ENCODE measurements around the gene C17orf113. TPM values are rescaled to one million over a fixed set of nuclear protein-coding genes. Genes with fewer than 3 reads are reported as not detected.

The C17orf113 gene
- total and polyA plus RNA-seq, 2 of the 13 experiments (the other 11 are each of a cell fraction or from before 2014, with no cell fraction given): 0.87 to 1.1 TPM

DNA sequence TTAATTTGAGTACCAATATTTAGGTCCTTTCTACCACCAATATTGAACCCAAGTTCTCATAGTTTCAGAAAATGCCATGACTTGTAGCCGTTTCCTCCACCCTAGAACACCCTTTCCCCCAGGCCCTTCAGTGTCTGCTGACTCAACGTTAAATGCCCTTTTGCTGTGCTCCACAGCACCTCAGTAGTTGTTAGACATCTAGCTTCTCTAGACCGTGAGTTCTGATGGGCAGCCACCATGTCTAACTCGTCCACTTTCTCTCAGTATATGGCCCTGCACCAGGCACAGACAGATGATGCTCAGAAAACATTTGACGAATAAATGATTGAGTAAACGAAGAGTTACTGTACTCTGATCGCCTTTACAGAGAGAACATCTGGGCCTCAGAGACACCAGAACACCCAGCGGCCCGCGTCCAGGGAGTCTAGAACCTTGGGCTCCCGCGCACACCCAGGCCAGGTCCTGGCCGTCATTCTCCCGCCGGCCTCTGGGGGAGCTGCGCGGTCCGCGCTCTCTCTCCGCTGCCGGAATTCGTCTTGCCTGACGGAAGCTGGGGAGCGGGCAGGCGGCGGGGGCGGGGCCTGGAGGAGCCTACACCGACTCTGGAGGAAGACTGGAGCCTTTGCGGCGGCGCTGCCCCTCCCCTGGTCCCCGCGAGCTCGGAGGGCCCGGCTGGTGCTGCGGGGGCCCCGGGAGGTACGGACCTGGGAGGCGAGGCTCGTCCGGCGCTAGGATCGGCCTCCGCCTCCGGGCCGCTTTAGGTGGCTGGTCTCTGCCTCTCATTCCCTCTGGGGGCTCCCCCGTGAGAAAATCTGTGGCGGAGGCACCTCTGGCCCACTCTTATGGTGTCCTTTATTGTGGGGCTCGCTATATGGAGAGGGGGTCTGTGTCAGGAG, 30.6 kb downstream of the C17orf113 start, which contains the start of gene NKIRAS2 (continued):
- TF ChIP-seq, protein P1, sequence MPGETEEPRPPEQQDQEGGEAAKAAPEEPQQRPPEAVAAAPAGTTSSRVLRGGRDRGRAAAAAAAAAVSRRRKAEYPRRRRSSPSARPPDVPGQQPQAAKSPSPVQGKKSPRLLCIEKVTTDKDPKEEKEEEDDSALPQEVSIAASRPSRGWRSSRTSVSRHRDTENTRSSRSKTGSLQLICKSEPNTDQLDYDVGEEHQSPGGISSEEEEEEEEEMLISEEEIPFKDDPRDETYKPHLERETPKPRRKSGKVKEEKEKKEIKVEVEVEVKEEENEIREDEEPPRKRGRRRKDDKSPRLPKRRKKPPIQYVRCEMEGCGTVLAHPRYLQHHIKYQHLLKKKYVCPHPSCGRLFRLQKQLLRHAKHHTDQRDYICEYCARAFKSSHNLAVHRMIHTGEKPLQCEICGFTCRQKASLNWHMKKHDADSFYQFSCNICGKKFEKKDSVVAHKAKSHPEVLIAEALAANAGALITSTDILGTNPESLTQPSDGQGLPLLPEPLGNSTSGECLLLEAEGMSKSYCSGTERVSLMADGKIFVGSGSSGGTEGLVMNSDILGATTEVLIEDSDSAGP (CRISPR knock-in tag; IDR thresholded peaks at IDR 0.05; ENCODE audit: borderline replicate concordance): peak; percentile 91
- TF ChIP-seq, protein P2, sequence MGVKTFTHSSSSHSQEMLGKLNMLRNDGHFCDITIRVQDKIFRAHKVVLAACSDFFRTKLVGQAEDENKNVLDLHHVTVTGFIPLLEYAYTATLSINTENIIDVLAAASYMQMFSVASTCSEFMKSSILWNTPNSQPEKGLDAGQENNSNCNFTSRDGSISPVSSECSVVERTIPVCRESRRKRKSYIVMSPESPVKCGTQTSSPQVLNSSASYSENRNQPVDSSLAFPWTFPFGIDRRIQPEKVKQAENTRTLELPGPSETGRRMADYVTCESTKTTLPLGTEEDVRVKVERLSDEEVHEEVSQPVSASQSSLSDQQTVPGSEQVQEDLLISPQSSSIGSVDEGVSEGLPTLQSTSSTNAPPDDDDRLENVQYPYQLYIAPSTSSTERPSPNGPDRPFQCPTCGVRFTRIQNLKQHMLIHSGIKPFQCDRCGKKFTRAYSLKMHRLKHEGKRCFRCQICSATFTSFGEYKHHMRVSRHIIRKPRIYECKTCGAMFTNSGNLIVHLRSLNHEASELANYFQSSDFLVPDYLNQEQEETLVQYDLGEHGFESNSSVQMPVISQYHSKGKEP (CRISPR knock-in tag; IDR thresholded peaks at IDR 0.05): no peak
- TF ChIP-seq, protein P3, sequence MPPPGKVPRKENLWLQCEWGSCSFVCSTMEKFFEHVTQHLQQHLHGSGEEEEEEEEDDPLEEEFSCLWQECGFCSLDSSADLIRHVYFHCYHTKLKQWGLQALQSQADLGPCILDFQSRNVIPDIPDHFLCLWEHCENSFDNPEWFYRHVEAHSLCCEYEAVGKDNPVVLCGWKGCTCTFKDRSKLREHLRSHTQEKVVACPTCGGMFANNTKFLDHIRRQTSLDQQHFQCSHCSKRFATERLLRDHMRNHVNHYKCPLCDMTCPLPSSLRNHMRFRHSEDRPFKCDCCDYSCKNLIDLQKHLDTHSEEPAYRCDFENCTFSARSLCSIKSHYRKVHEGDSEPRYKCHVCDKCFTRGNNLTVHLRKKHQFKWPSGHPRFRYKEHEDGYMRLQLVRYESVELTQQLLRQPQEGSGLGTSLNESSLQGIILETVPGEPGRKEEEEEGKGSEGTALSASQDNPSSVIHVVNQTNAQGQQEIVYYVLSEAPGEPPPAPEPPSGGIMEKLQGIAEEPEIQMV (CRISPR knock-in tag; IDR thresholded peaks at IDR 0.05; ENCODE audit: low read depth): peak; percentile 79
- no peak; a peak in 1 of 4 replicates for TF ChIP-seq EP300 (IDR thresholded peaks at IDR 0.05; ENCODE audit: low read depth in 2 of 2, low read length in 2 of 2)
- no peak for TF ChIP-seq EP300 (CRISPR knock-in tag; IDR thresholded peaks at IDR 0.05; ENCODE audit: borderline replicate concordance)
- peak; percentile 90 for TF ChIP-seq HIVEP1 (CRISPR knock-in tag; IDR thresholded peaks at IDR 0.05)
- 0 out of 2 replicates have a peak, but pooled peaks have one; percentile 30 for TF ChIP-seq SNAI1 (CRISPR knock-in tag; IDR thresholded peaks at IDR 0.05; ENCODE audit: borderline replicate concordance)
- TF ChIP-seq ZNF776 (CRISPR knock-in tag; IDR thresholded peaks at IDR 0.05): peak; percentile 75; the same call in 1 of the 2 replicates
- TF ChIP-seq ZNF749 (CRISPR knock-in tag; IDR thresholded peaks at IDR 0.05; ENCODE audit: borderline replicate concordance): no peak
- TF ChIP-seq KDM5B (CRISPR knock-in tag; IDR thresholded peaks at IDR 0.05; ENCODE audit: borderline replicate concordance): peak; percentile 88; the same call in 1 of the 2 replicates
- no peak for TF ChIP-seq ZNF777 (CRISPR knock-in tag; IDR thresholded peaks at IDR 0.05)
- no peak; the same call in 1 of the 2 replicates for TF ChIP-seq KLF9 (CRISPR knock-in tag; IDR thresholded peaks at IDR 0.05; ENCODE audit: low read depth)
- peak; percentile 72; the same call in 1 of the 2 replicates for TF ChIP-seq ZBTB7B (CRISPR knock-in tag; IDR thresholded peaks at IDR 0.05)
- TF ChIP-seq NKX3-1 (CRISPR knock-in tag; IDR thresholded peaks at IDR 0.05): no peak; the same call in 1 of the 2 replicates
- peak; percentile 42; the same call in 1 of the 2 replicates for TF ChIP-seq ZNF549 (CRISPR knock-in tag; IDR thresholded peaks at IDR 0.05)
- TF ChIP-seq, protein P4, sequence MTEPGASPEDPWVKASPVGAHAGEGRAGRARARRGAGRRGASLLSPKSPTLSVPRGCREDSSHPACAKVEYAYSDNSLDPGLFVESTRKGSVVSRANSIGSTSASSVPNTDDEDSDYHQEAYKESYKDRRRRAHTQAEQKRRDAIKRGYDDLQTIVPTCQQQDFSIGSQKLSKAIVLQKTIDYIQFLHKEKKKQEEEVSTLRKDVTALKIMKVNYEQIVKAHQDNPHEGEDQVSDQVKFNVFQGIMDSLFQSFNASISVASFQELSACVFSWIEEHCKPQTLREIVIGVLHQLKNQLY (CRISPR knock-in tag; IDR thresholded peaks at IDR 0.05): no peak
- TF ChIP-seq SP140L (CRISPR knock-in tag; IDR thresholded peaks at IDR 0.05; ENCODE audit: borderline replicate concordance): no peak
- TF ChIP-seq, protein P5, sequence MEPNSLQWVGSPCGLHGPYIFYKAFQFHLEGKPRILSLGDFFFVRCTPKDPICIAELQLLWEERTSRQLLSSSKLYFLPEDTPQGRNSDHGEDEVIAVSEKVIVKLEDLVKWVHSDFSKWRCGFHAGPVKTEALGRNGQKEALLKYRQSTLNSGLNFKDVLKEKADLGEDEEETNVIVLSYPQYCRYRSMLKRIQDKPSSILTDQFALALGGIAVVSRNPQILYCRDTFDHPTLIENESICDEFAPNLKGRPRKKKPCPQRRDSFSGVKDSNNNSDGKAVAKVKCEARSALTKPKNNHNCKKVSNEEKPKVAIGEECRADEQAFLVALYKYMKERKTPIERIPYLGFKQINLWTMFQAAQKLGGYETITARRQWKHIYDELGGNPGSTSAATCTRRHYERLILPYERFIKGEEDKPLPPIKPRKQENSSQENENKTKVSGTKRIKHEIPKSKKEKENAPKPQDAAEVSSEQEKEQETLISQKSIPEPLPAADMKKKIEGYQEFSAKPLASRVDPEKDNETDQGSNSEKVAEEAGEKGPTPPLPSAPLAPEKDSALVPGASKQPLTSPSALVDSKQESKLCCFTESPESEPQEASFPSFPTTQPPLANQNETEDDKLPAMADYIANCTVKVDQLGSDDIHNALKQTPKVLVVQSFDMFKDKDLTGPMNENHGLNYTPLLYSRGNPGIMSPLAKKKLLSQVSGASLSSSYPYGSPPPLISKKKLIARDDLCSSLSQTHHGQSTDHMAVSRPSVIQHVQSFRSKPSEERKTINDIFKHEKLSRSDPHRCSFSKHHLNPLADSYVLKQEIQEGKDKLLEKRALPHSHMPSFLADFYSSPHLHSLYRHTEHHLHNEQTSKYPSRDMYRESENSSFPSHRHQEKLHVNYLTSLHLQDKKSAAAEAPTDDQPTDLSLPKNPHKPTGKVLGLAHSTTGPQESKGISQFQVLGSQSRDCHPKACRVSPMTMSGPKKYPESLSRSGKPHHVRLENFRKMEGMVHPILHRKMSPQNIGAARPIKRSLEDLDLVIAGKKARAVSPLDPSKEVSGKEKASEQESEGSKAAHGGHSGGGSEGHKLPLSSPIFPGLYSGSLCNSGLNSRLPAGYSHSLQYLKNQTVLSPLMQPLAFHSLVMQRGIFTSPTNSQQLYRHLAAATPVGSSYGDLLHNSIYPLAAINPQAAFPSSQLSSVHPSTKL (CRISPR knock-in tag; IDR thresholded peaks at IDR 0.05): peak; percentile 81
- TF ChIP-seq ZFP90 (CRISPR knock-in tag; IDR thresholded peaks at IDR 0.05; ENCODE audit: borderline replicate concordance): peak; percentile 77; the same call in 1 of the 2 replicates

All from HepG2 (cell line).